Testis (tissue), 3 donors: ENCODE results near the gene MROH2A. TPM values are rescaled to one million over a fixed set of nuclear protein-coding genes. Genes with fewer than 3 reads are reported as not detected.

Source experiments
- DNase-seq: peaks from one replicate; pipeline ENCODE4 v3.0.0-alpha.2; 2019
- H3K27ac ChIP-seq, 2 donors: fragments of 200-600 bp; sonication (generic); one replicate each; pipeline ENCODE4 v1.5.1; 2019
- H3K27me3 ChIP-seq: fragments of 200-600 bp; sonication (generic); one replicate; pipeline ENCODE4 v1.5.1; 2019
- H3K36me3 ChIP-seq: fragments of 200-600 bp; sonication (generic); one replicate; pipeline ENCODE4 v1.5.1; 2017; ENCODE audit warnings: low read depth; ENCODE audit errors: missing control alignments
- H3K4me1 ChIP-seq: fragments of 200-600 bp; sonication (generic); one replicate; pipeline ENCODE4 v1.5.1; 2019
- H3K4me3 ChIP-seq, 2 donors: fragments of 200-600 bp; sonication (generic); one replicate each; pipeline ENCODE4 v1.5.1; 2017 to 2019
- H3K9me3 ChIP-seq: fragments of 200-600 bp; sonication (generic); one replicate; pipeline ENCODE4 v1.5.1; 2017
- POLR2A ChIP-seq: fragments of 450-650 bp; IDR thresholded peaks from one replicate; pipeline ENCODE4 v1.6.1; 2017; ENCODE audit warnings: antibody characterized with exemption, mild to moderate bottlenecking, moderate library complexity
- WGBS, 2 donors: methylation state at CpG; one replicate each; pipeline ENCODE4 v1.1.5; 2018; 5-methylcytosine and 5-hydroxymethylcytosine counted together
- intact Hi-C: fragments of 100-400 bp; cut with DNase I; formaldehyde crosslinking; loops from one replicate; pipeline ENCODE4 v1.15.1; 2023; ENCODE audit warnings: low total_unique reads
- polyA plus RNA-seq: library from polyadenylated mRNA; stranded (reverse); fragments of 350-450 nt; fragmentation: Illumina TruSeq; extraction: RNeasy Lipid Tissue Mini Kit (QIAGEN cat#74804); gene quantifications from one replicate; pipeline ENCODE4 v1.2.3, GENCODE V29; 2014; ENCODE audit warnings: low read depth, low replicate concordance; ENCODE audit not compliant: insufficient read depth
- total RNA-seq, 2 donors: library from RNA; depleted of rRNA; stranded (reverse); fragments of >200 nt; gene quantifications; one replicate each; pipeline ENCODE4 v1.2.3, GENCODE V29; 2016
- TF ChIP-seq, protein P1 (sequence below), 3 experiments: fragments of 450-650 bp in 2 of 3; fragments of 200-600 bp in 1 of 3; sonication (generic) in 1 of 3; IDR thresholded peaks; one replicate each; pipeline ENCODE4 v1.5.1; 2016 to 2019; ENCODE audit warnings: antibody characterized with exemption in 3 of 3, mild to moderate bottlenecking in 2 of 3, moderate library complexity in 1 of 3

The MROH2A gene
- total and polyA plus RNA-seq, 3 donors from 2014 or later: 5.1 to 10.7 (median 5.3) TPM

DNA sequence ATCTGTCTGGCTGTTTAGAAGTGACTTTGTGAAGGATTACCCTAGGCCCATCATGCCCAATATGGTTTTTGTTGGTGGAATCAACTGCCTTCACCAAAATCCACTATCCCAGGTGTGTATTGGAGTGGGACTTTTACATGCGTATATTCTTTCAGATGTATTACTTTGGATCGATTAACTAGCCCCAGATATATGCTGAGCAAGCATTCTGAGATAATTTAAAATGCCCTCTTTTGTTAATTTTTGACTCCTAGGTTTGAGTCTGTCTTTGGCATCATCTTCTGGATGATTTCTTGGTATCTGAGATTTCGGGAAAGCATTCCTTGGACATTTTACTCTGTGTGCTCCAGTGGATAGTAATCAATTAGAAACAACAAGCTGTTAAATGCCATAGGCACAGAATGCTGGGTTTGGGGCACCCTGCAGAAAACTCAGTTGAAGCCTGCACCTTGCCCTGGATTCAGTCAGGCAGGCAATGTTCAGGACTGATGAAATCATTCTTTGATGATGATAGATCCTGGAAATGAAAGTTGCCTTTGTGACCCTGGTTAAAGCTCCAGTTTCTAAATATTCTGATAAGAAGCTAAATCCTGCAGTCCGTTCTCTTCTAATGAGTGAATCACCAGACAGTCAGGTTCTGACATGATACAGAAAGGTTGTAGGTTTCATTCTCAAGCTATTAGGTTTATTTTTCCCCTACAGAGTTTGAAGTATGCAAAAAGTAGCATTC, 16.9 kb upstream of the MROH2A start:
- no peak for DNase-seq
- no peaks in the 10 kb centered on the region for H3K4me1 ChIP-seq
- H3K4me3 ChIP-seq: no peak overlapping the region
- no peak for TF ChIP-seq POLR2A
- TF ChIP-seq, protein P1, sequence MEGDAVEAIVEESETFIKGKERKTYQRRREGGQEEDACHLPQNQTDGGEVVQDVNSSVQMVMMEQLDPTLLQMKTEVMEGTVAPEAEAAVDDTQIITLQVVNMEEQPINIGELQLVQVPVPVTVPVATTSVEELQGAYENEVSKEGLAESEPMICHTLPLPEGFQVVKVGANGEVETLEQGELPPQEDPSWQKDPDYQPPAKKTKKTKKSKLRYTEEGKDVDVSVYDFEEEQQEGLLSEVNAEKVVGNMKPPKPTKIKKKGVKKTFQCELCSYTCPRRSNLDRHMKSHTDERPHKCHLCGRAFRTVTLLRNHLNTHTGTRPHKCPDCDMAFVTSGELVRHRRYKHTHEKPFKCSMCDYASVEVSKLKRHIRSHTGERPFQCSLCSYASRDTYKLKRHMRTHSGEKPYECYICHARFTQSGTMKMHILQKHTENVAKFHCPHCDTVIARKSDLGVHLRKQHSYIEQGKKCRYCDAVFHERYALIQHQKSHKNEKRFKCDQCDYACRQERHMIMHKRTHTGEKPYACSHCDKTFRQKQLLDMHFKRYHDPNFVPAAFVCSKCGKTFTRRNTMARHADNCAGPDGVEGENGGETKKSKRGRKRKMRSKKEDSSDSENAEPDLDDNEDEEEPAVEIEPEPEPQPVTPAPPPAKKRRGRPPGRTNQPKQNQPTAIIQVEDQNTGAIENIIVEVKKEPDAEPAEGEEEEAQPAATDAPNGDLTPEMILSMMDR (IDR thresholded peaks at IDR 0.05): no peak
- WGBS, 2 donors: 80 to 83% methylated on average over 4 of the region's 4 CpGs
- no peaks in the 10 kb centered on the region for H3K9me3 ChIP-seq
- H3K27ac ChIP-seq: no peak overlapping the region
- intact Hi-C loops: no loop called here
- no peaks in the 10 kb centered on the region for H3K36me3 ChIP-seq
- no peaks in the 10 kb centered on the region for H3K27me3 ChIP-seq

DNA sequence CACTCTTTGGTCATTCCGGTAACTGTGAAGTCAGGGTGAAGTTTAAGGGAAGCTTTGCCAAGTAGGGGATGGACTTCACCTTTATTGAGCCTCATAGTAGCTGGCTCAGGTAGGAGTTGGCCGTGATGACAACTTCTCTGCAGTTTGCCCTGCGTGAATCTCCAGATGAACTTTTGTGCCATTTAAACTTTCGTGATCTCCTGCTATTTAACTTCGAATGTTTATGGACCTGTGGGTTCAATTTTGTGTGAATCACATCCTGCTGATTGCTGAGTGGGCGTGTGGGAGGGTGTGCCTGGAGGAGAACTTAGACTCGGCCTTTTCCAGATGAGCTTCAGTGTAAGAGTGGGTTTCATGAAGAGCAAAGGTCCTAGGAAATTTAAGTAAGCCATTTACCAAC, 13.9 kb upstream of the MROH2A start:
- TF ChIP-seq, protein P1 (IDR thresholded peaks at IDR 0.05): no peak
- TF ChIP-seq POLR2A: no peak
- DNase-seq: no peak
- Histone ChIP-seq H3K4me1 (no peaks in the 10 kb centered on the region), H3K27me3 (no peaks in the 10 kb centered on the region), H3K4me3 (no peak overlapping the region), H3K27ac (no peak overlapping the region), H3K36me3 (no peaks in the 10 kb centered on the region), H3K9me3 (no peaks in the 10 kb centered on the region)
- WGBS, 2 donors: 72 to 75% methylated on average over 7 of the region's 7 CpGs
- intact Hi-C loops: no loop called here

DNA sequence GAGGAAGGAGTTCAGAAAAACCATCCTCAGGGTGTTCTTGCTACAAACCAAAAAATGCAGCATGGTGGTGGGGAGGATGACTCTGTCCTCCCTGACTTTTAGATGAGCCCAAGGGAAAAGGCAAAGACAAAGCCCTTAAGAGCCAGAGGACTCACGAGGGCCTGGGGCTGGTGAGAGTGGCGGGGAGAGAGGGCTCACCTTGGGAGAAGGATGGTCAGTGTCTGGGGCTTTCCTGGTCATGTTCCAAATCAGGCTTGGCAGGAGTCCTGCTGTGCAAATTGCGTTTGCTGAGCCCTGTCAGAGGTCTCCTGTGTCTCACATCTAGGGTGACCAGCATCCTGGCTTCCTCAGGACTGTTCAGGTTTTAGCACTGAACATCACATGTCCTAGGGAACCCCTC, 13.4 kb upstream of the MROH2A start:
- intact Hi-C loops: no loop called here
- Histone ChIP-seq H3K4me1 (no peaks in the 10 kb centered on the region), H3K36me3 (no peaks in the 10 kb centered on the region), H3K27ac (no peak overlapping the region), H3K9me3 (no peaks in the 10 kb centered on the region), H3K27me3 (no peaks in the 10 kb centered on the region), H3K4me3 (no peak overlapping the region)
- no peak for DNase-seq
- TF ChIP-seq, protein P1 (IDR thresholded peaks at IDR 0.05): no peak
- no peak for TF ChIP-seq POLR2A
- WGBS, 2 donors: 57 to 67% methylated on average over 3 of the region's 3 CpGs

DNA sequence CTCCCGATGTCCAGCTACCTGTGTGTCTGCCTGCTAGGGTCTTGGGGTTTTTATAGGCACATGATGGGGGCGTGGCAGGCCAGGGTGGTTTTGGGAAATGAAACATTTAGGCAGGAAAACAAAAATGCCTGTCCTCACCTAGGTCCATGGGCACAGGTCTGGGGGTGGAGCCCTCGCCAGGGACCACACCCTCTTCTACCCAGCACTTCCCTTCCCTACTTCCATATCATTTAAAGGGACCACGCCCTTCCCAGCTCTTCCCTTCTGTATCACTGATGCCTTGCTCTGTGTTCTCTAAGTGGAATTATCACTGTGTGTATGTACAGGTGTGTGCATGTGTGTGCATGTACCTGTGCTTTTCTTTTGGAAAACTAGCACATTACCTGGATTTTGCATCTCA, 11.7 kb upstream of the MROH2A start:
- 56 to 68% methylated on average over 4 of the region's 4 CpGs for WGBS, 2 donors
- no peak for DNase-seq
- no peak for TF ChIP-seq POLR2A
- TF ChIP-seq, protein P1 (IDR thresholded peaks at IDR 0.05): no peak
- Histone ChIP-seq H3K27me3 (no peaks in the 10 kb centered on the region), H3K4me3 (no peak overlapping the region), H3K9me3 (no peaks in the 10 kb centered on the region), H3K27ac (no peak overlapping the region), H3K4me1 (no peaks in the 10 kb centered on the region), H3K36me3 (no peaks in the 10 kb centered on the region)
- intact Hi-C loops: no loop called here

DNA sequence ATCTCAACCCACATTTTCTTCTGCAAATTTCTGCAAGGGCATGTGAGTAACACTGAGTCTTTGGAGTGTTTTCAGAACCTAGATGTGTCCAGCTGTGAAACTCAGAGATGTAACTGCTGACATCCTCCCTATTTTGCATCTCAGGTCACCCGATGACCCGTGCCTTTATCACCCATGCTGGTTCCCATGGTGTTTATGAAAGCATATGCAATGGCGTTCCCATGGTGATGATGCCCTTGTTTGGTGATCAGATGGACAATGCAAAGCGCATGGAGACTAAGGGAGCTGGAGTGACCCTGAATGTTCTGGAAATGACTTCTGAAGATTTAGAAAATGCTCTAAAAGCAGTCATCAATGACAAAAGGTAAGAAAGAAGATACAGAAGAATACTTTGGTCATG, 10.1 kb upstream of the MROH2A start:
- Histone ChIP-seq H3K4me1 (no peaks in the 10 kb centered on the region), H3K27ac (no peak overlapping the region), H3K27me3 (no peaks in the 10 kb centered on the region), H3K36me3 (no peaks in the 10 kb centered on the region), H3K4me3 (no peak overlapping the region), H3K9me3 (no peaks in the 10 kb centered on the region)
- TF ChIP-seq POLR2A: no peak
- TF ChIP-seq, protein P1 (IDR thresholded peaks at IDR 0.05): no peak
- intact Hi-C loops: no loop called here
- no peak for DNase-seq
- 83 to 88% methylated on average over 4 of the region's 4 CpGs for WGBS, 2 donors
